ENCODE results near the gene CST2. TPM values are rescaled to one million over a fixed set of nuclear protein-coding genes. Genes with fewer than 3 reads are reported as not detected.
"Not testable (repeated sequence)": the region's sequence is repeated elsewhere in the genome, so short reads cannot be mapped to it uniquely, and the experiment has no call there.

Gene CST2
- total RNA-seq, 1 donor = not detected

- no peak overlapping the region for H3K27ac ChIP-seq (ENCODE audit: low read depth, low read length)
- no peak overlapping the region for H3K4me2 ChIP-seq (ENCODE audit: insufficient read depth, low read length)
- no peaks in the 10 kb centered on the region for H3K4me1 ChIP-seq (ENCODE audit: insufficient read depth, low read length)
- H2AFZ ChIP-seq (ENCODE audit: low read length) = no peak overlapping the region
- H3K36me3 ChIP-seq (ENCODE audit: insufficient read depth, low read length) = no peaks in the 10 kb centered on the region
- no peak for DNase-seq (ENCODE audit: insufficient read length, low spot score, missing footprints)
- TF ChIP-seq, protein P1, sequence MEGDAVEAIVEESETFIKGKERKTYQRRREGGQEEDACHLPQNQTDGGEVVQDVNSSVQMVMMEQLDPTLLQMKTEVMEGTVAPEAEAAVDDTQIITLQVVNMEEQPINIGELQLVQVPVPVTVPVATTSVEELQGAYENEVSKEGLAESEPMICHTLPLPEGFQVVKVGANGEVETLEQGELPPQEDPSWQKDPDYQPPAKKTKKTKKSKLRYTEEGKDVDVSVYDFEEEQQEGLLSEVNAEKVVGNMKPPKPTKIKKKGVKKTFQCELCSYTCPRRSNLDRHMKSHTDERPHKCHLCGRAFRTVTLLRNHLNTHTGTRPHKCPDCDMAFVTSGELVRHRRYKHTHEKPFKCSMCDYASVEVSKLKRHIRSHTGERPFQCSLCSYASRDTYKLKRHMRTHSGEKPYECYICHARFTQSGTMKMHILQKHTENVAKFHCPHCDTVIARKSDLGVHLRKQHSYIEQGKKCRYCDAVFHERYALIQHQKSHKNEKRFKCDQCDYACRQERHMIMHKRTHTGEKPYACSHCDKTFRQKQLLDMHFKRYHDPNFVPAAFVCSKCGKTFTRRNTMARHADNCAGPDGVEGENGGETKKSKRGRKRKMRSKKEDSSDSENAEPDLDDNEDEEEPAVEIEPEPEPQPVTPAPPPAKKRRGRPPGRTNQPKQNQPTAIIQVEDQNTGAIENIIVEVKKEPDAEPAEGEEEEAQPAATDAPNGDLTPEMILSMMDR (IDR thresholded peaks at IDR 0.05; ENCODE audit: extremely low read depth, low read depth, low read length) = no peak
- no peaks in the 10 kb centered on the region for H3K27me3 ChIP-seq (ENCODE audit: insufficient read depth, low read length)
- no peaks in the 10 kb centered on the region for H4K20me1 ChIP-seq (ENCODE audit: insufficient read depth, low read length)
- H3K4me3 ChIP-seq (ENCODE audit: insufficient read depth, low read length) = no peak overlapping the region
- no peaks in the 10 kb centered on the region for H3K9me3 ChIP-seq (ENCODE audit: low read depth, low read length)
- no peaks in the 10 kb centered on the region for H3K79me2 ChIP-seq (ENCODE audit: insufficient read depth, low read length)
Measured at GRCh38 chr20:23856226-23856625, 29.7 kb upstream of the CST2 start.

- no peaks in the 10 kb centered on the region for H4K20me1 ChIP-seq (ENCODE audit: insufficient read depth, low read length)
- H3K9me3 ChIP-seq (ENCODE audit: low read depth, low read length) = no peaks in the 10 kb centered on the region
- H3K27ac ChIP-seq (ENCODE audit: low read depth, low read length) = no peak overlapping the region
- no peaks in the 10 kb centered on the region for H3K36me3 ChIP-seq (ENCODE audit: insufficient read depth, low read length)
- no peak for DNase-seq (ENCODE audit: insufficient read length, low spot score, missing footprints)
- H3K4me3 ChIP-seq (ENCODE audit: insufficient read depth, low read length) = no peak overlapping the region
- H3K27me3 ChIP-seq (ENCODE audit: insufficient read depth, low read length) = no peaks in the 10 kb centered on the region
- no peak overlapping the region for H3K4me2 ChIP-seq (ENCODE audit: insufficient read depth, low read length)
- TF ChIP-seq, protein P1 (IDR thresholded peaks at IDR 0.05; ENCODE audit: extremely low read depth, low read depth, low read length) = no peak
- H2AFZ ChIP-seq (ENCODE audit: low read length) = no peak overlapping the region
- H3K79me2 ChIP-seq (ENCODE audit: insufficient read depth, low read length) = no peaks in the 10 kb centered on the region
- no peaks in the 10 kb centered on the region for H3K4me1 ChIP-seq (ENCODE audit: insufficient read depth, low read length)
Measured at GRCh38 chr20:23841693-23842092, 15.2 kb upstream of the CST2 start.

GRCh38 chr20:23835716-23836115 is 9.2 kb upstream of the CST2 start:
- Histone ChIP-seq H3K4me1 (ENCODE audit: insufficient read depth, low read length) (peaks cover 6% of the 10 kb centered on the region), H3K9me3 (ENCODE audit: low read depth, low read length) (no peaks in the 10 kb centered on the region), H3K79me2 (ENCODE audit: insufficient read depth, low read length) (no peaks in the 10 kb centered on the region), H2AFZ (ENCODE audit: low read length) (no peak overlapping the region), H3K27me3 (ENCODE audit: insufficient read depth, low read length) (no peaks in the 10 kb centered on the region), H3K4me3 (ENCODE audit: insufficient read depth, low read length) (no peak overlapping the region), H4K20me1 (ENCODE audit: insufficient read depth, low read length) (no peaks in the 10 kb centered on the region), H3K27ac (ENCODE audit: low read depth, low read length) (no peak overlapping the region), H3K4me2 (ENCODE audit: insufficient read depth, low read length) (no peak overlapping the region), H3K36me3 (ENCODE audit: insufficient read depth, low read length) (no peaks in the 10 kb centered on the region)
- TF ChIP-seq, protein P1 (IDR thresholded peaks at IDR 0.05; ENCODE audit: extremely low read depth, low read depth, low read length) = no peak
- no peak for DNase-seq (ENCODE audit: insufficient read length, low spot score, missing footprints)

- Histone ChIP-seq H3K79me2 (ENCODE audit: insufficient read depth, low read length) (no peaks in the 10 kb centered on the region), H3K9me3 (ENCODE audit: low read depth, low read length) (no peaks in the 10 kb centered on the region), H3K4me2 (ENCODE audit: insufficient read depth, low read length) (no peak overlapping the region), H3K36me3 (ENCODE audit: insufficient read depth, low read length) (no peaks in the 10 kb centered on the region), H3K27me3 (ENCODE audit: insufficient read depth, low read length) (no peaks in the 10 kb centered on the region), H3K4me3 (ENCODE audit: insufficient read depth, low read length) (no peak overlapping the region), H3K27ac (ENCODE audit: low read depth, low read length) (no peak overlapping the region), H3K4me1 (ENCODE audit: insufficient read depth, low read length) (peaks cover 6% of the 10 kb centered on the region), H4K20me1 (ENCODE audit: insufficient read depth, low read length) (no peaks in the 10 kb centered on the region), H2AFZ (ENCODE audit: low read length) (no peak overlapping the region)
- TF ChIP-seq, protein P1 (IDR thresholded peaks at IDR 0.05; ENCODE audit: extremely low read depth, low read depth, low read length) = no peak
- no peak for DNase-seq (ENCODE audit: insufficient read length, low spot score, missing footprints)
Measured at GRCh38 chr20:23832775-23833513, 6.4 kb upstream of the CST2 start.

- H3K79me2 ChIP-seq (ENCODE audit: insufficient read depth, low read length); H4K20me1 ChIP-seq (ENCODE audit: insufficient read depth, low read length); H3K27ac ChIP-seq (ENCODE audit: low read depth, low read length); H3K4me1 ChIP-seq (ENCODE audit: insufficient read depth, low read length); H3K4me2 ChIP-seq (ENCODE audit: insufficient read depth, low read length); H3K27me3 ChIP-seq (ENCODE audit: insufficient read depth, low read length); H3K36me3 ChIP-seq (ENCODE audit: insufficient read depth, low read length); H2AFZ ChIP-seq (ENCODE audit: low read length); H3K4me3 ChIP-seq (ENCODE audit: insufficient read depth, low read length); H3K9me3 ChIP-seq (ENCODE audit: low read depth, low read length): not testable (repeated sequence)
- DNase-seq (ENCODE audit: insufficient read length, low spot score, missing footprints) = peak; percentile 74
Measured at GRCh38 chr20:23831961-23832360, 5.4 kb upstream of the CST2 start.

Measured in osteoblast (primary cell).